Ishikawa (cell line): Measurements from ENCODE around the gene FBP1.

ENCODE experiments used
- CEBPB ChIP-seq: IDR thresholded peaks from 2 replicates; pipeline ENCODE4 v1.6.1; 2012
- CREB1 ChIP-seq: IDR thresholded peaks from 2 replicates; pipeline ENCODE4 v1.6.1; 2012; ENCODE audit warnings: low read depth
- EGR1 ChIP-seq: IDR thresholded peaks from 2 replicates; pipeline ENCODE4 v1.6.1; 2012
- EP300 ChIP-seq: IDR thresholded peaks from 2 replicates; pipeline ENCODE4 v1.6.1; 2012; ENCODE audit warnings: borderline replicate concordance
- FOXM1 ChIP-seq: IDR thresholded peaks from 2 replicates; pipeline ENCODE4 v1.6.1; 2012; ENCODE audit warnings: low read depth, borderline replicate concordance
- NFIC ChIP-seq: IDR thresholded peaks from 2 replicates; pipeline ENCODE4 v1.6.1; 2012
- RAD21 ChIP-seq: IDR thresholded peaks from 2 replicates; pipeline ENCODE4 v1.6.1; 2012; ENCODE audit warnings: low read depth
- TAF1 ChIP-seq: IDR thresholded peaks from 2 replicates; pipeline ENCODE4 v1.6.1; 2012; ENCODE audit warnings: low read depth, mild to moderate bottlenecking
- TCF12 ChIP-seq: IDR thresholded peaks from 2 replicates; pipeline ENCODE4 v1.6.1; 2012; ENCODE audit warnings: low read depth
- TEAD4 ChIP-seq: IDR thresholded peaks from 2 replicates; pipeline ENCODE4 v1.6.1; 2012
- USF1 ChIP-seq: IDR thresholded peaks from 2 replicates; pipeline ENCODE4 v1.6.1; 2012
- YY1 ChIP-seq: IDR thresholded peaks from 2 replicates; pipeline ENCODE4 v1.6.1; 2012; ENCODE audit warnings: low read depth
- ZBTB7A ChIP-seq: IDR thresholded peaks from 2 replicates; pipeline ENCODE4 v1.6.1; 2012; ENCODE audit warnings: low read depth
- TF ChIP-seq, protein P1 (sequence below): IDR thresholded peaks from 2 replicates; pipeline ENCODE4 v1.6.1; 2012
- TF ChIP-seq, protein P2 (sequence below): IDR thresholded peaks from 2 replicates; pipeline ENCODE4 v1.6.1; 2012; ENCODE audit warnings: low read depth, mild to moderate bottlenecking

Gene FBP1

GRCh38 chr9:94638335-94639060, 820 bp downstream of the FBP1 start:
- TF ChIP-seq TCF12 (no peak), TAF1 (no peak)
- TF ChIP-seq, protein P1, sequence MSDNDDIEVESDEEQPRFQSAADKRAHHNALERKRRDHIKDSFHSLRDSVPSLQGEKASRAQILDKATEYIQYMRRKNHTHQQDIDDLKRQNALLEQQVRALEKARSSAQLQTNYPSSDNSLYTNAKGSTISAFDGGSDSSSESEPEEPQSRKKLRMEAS, result no peak

GRCh38 chr9:94632737-94633136, 6.6 kb downstream of the FBP1 start:
- no peak for TF ChIP-seq USF1
- TF ChIP-seq TAF1, result no peak
- TF ChIP-seq NFIC, result no peak
- no peak for TF ChIP-seq FOXM1
- no peak for TF ChIP-seq ZBTB7A
- no peak for TF ChIP-seq EGR1
- TF ChIP-seq TEAD4, result no peak

DNA sequence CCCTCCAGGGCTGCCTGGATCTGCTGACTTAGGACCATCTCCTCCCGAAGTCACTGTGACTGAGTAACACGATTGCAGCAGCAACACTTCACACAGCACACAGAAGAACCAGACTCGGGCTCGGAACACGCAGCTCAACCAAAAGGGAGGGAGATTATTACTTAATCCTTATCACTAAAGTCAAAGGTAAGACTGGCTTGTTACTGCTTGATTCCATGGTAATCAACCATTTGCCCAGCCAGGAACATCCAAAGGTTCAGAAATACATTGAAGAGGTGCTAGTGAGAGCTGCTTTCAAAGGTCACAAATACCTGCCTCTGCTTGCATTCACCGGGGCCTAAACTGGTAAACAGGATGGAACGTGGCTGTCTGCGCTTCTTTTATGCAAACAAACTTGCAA, 7.7 kb downstream of the FBP1 start:
- no peak for TF ChIP-seq FOXM1
- no peak for TF ChIP-seq YY1
- TF ChIP-seq, protein P2, sequence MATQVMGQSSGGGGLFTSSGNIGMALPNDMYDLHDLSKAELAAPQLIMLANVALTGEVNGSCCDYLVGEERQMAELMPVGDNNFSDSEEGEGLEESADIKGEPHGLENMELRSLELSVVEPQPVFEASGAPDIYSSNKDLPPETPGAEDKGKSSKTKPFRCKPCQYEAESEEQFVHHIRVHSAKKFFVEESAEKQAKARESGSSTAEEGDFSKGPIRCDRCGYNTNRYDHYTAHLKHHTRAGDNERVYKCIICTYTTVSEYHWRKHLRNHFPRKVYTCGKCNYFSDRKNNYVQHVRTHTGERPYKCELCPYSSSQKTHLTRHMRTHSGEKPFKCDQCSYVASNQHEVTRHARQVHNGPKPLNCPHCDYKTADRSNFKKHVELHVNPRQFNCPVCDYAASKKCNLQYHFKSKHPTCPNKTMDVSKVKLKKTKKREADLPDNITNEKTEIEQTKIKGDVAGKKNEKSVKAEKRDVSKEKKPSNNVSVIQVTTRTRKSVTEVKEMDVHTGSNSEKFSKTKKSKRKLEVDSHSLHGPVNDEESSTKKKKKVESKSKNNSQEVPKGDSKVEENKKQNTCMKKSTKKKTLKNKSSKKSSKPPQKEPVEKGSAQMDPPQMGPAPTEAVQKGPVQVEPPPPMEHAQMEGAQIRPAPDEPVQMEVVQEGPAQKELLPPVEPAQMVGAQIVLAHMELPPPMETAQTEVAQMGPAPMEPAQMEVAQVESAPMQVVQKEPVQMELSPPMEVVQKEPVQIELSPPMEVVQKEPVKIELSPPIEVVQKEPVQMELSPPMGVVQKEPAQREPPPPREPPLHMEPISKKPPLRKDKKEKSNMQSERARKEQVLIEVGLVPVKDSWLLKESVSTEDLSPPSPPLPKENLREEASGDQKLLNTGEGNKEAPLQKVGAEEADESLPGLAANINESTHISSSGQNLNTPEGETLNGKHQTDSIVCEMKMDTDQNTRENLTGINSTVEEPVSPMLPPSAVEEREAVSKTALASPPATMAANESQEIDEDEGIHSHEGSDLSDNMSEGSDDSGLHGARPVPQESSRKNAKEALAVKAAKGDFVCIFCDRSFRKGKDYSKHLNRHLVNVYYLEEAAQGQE, result no peak
- no peak for TF ChIP-seq EGR1
- TF ChIP-seq TAF1, result no peak

GRCh38 chr9:94630833-94631232, 8.5 kb downstream of the FBP1 start:
- TF ChIP-seq TEAD4 (no peak), NFIC (peak; percentile 84)
- TF ChIP-seq, protein P2, result no peak

- no peak for TF ChIP-seq EGR1
- TF ChIP-seq TCF12, result no peak
- TF ChIP-seq, protein P2, result no peak
- TF ChIP-seq CREB1, result no peak
- TF ChIP-seq NFIC, result no peak
- no peak for TF ChIP-seq CEBPB
- TF ChIP-seq ZBTB7A, result no peak
- no peak for TF ChIP-seq TAF1
Measured at GRCh38 chr9:94630281-94630680, 9.0 kb downstream of the FBP1 start.

- TF ChIP-seq TAF1, result no peak
- no peak for TF ChIP-seq YY1
- TF ChIP-seq, protein P2, result no peak
- no peak for TF ChIP-seq FOXM1
- TF ChIP-seq EP300, result no peak
- no peak for TF ChIP-seq TCF12
- TF ChIP-seq ZBTB7A, result no peak
- no peak for TF ChIP-seq CREB1
- TF ChIP-seq, protein P1, result no peak
- no peak for TF ChIP-seq USF1
- no peak for TF ChIP-seq EGR1
- no peak for TF ChIP-seq RAD21
- TF ChIP-seq CEBPB, result no peak
- no peak for TF ChIP-seq NFIC
- TF ChIP-seq TEAD4, result no peak
Measured at GRCh38 chr9:94627287-94627686, 12.0 kb downstream of the FBP1 start.
